Measurements from ENCODE around the gene ROR2. TPM values are rescaled to one million over a fixed set of nuclear protein-coding genes. Genes with fewer than 3 reads are reported as not detected.

ROR2 gene
- total and polyA plus RNA-seq, 3 experiments from 2014 or later: 2.0 TPM; not detected in 2

DNA sequence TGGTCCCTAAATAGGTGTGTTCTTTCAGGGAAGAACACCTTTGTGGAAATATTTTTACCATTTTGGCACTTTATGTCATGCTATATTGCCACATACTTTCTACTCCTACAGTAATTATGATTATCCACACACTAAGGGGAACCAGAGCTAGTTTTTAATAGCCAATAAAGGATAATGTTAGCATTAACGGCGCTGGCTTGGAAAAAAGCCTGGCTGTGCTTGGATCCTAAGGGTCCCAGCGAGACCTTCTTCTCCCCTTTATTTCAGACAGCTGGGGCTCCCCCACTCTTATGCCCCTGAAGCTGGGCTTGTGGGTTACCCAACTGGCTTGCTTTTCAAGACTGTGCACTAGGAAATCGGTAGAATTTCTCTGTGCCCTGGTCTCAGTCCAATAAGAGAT, 367.8 kb downstream of the ROR2 start:
- no peaks in the 10 kb centered on the region for H3K36me3 Mint-ChIP-seq
- H3K4me3 Mint-ChIP-seq: no peak overlapping the region
- CTCF ChIA-PET: no interaction called here
- H3K27me3 ChIP-seq (ENCODE audit: insufficient read depth, low read length, poor library complexity, severe bottlenecking): no peaks in the 10 kb centered on the region
- DNase-seq: no peak
- no peak overlapping the region for H3K4me3 ChIP-seq (ENCODE audit: low read length)
- H3K27me3 Mint-ChIP-seq: peaks cover 2 to 8% of the 10 kb centered on the region in 2 donors
- no peak overlapping the region for H3K27ac Mint-ChIP-seq
- POLR2A ChIA-PET: no interaction called here
- H3K27ac ChIP-seq (ENCODE audit: low read depth, low read length): no peak overlapping the region
- H3K9me3 Mint-ChIP-seq: no peaks in the 10 kb centered on the region
- H3K9me3 ChIP-seq (ENCODE audit: low read length): no peaks in the 10 kb centered on the region
- no peaks in the 10 kb centered on the region for H3K36me3 ChIP-seq (ENCODE audit: insufficient read depth, low read length)
- H3K4me1 ChIP-seq (ENCODE audit: insufficient read depth, low read length): no peaks in the 10 kb centered on the region
- peaks cover 0 to 7% (median 6%) of the 10 kb centered on the region in 3 donors for H3K4me1 Mint-ChIP-seq

- no peaks in the 10 kb centered on the region for H3K9me3 ChIP-seq (ENCODE audit: low read length)
- ChIA-PET POLR2A (no interaction called here), CTCF (no interaction called here)
- no peaks in the 10 kb centered on the region for H3K9me3 Mint-ChIP-seq
- no peak overlapping the region for H3K27ac Mint-ChIP-seq
- H3K27me3 ChIP-seq (ENCODE audit: insufficient read depth, low read length, poor library complexity, severe bottlenecking): no peaks in the 10 kb centered on the region
- no peaks in the 10 kb centered on the region for H3K27me3 Mint-ChIP-seq
- no peak overlapping the region for H3K4me3 Mint-ChIP-seq
- H3K36me3 ChIP-seq (ENCODE audit: insufficient read depth, low read length): no peaks in the 10 kb centered on the region
- no peak overlapping the region for H3K4me3 ChIP-seq (ENCODE audit: low read length)
- H3K27ac ChIP-seq (ENCODE audit: low read depth, low read length): no peak overlapping the region
- peaks cover 0 to 7% (median 6%) of the 10 kb centered on the region in 3 donors for H3K4me1 Mint-ChIP-seq
- no peaks in the 10 kb centered on the region for H3K36me3 Mint-ChIP-seq
- H3K4me1 ChIP-seq (ENCODE audit: insufficient read depth, low read length): no peaks in the 10 kb centered on the region
- DNase-seq: no peak
Measured at GRCh38 chr9:91580136-91580535, 369.9 kb downstream of the ROR2 start.

DNA sequence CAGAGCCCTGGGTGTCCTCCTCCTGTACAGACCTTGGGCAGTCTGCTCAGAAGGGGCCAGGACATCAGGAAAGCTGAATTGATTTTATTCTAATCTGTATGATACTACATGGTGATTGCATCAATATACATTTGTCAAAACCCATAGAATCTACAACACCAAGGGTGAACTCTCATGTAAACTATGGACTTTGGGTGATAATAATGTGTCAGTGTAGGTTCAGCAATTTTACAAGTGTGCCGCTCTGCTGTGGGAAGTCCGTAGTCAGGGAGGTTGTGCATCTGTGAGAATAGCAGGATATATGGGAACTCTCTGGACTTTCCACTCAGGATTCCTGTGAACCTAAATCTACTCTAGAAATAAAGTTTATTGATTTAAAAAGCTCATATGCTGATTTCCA, 371.1 kb downstream of the ROR2 start:
- CTCF ChIA-PET: no interaction called here
- Mint-ChIP-seq H3K27ac (no peak overlapping the region), H3K4me3 (no peak overlapping the region)

GRCh38 chr9:91577633-91578061, 372.4 kb downstream of the ROR2 start:
- CTCF ChIA-PET: no interaction called here
- Histone ChIP-seq H3K4me3 (ENCODE audit: low read length) (no peak overlapping the region), H3K27ac (ENCODE audit: low read depth, low read length) (no peak overlapping the region), H3K36me3 (ENCODE audit: insufficient read depth, low read length) (no peaks in the 10 kb centered on the region), H3K27me3 (ENCODE audit: insufficient read depth, low read length, poor library complexity, severe bottlenecking) (no peaks in the 10 kb centered on the region), H3K9me3 (ENCODE audit: low read length) (no peaks in the 10 kb centered on the region), H3K4me1 (ENCODE audit: insufficient read depth, low read length) (no peaks in the 10 kb centered on the region)
- Mint-ChIP-seq H3K27ac (no peak overlapping the region), H3K36me3 (no peaks in the 10 kb centered on the region), H3K27me3 (peaks cover 3% of the 10 kb centered on the region in 2 donors), H3K9me3 (peaks cover 0 to 2% (median 0%) of the 10 kb centered on the region in 5 donors), H3K4me1 (peaks cover 0 to 7% (median 6%) of the 10 kb centered on the region in 3 donors), H3K4me3 (no peak overlapping the region)
- POLR2A ChIA-PET: no interaction called here
- no peak for DNase-seq

More for the DNA sequence above, 371.1 kb downstream of the ROR2 start:
- no peaks in the 10 kb centered on the region for H3K36me3 Mint-ChIP-seq
- POLR2A ChIA-PET: no interaction called here
- H3K27me3 Mint-ChIP-seq: no peaks in the 10 kb centered on the region
- Histone ChIP-seq H3K4me1 (ENCODE audit: insufficient read depth, low read length) (no peaks in the 10 kb centered on the region), H3K27ac (ENCODE audit: low read depth, low read length) (no peak overlapping the region), H3K27me3 (ENCODE audit: insufficient read depth, low read length, poor library complexity, severe bottlenecking) (no peaks in the 10 kb centered on the region), H3K36me3 (ENCODE audit: insufficient read depth, low read length) (no peaks in the 10 kb centered on the region), H3K9me3 (ENCODE audit: low read length) (no peaks in the 10 kb centered on the region), H3K4me3 (ENCODE audit: low read length) (no peak overlapping the region)
- no peak for DNase-seq
- H3K9me3 Mint-ChIP-seq: no peaks in the 10 kb centered on the region
- H3K4me1 Mint-ChIP-seq: peaks cover 0 to 7% (median 6%) of the 10 kb centered on the region in 3 donors

DNA sequence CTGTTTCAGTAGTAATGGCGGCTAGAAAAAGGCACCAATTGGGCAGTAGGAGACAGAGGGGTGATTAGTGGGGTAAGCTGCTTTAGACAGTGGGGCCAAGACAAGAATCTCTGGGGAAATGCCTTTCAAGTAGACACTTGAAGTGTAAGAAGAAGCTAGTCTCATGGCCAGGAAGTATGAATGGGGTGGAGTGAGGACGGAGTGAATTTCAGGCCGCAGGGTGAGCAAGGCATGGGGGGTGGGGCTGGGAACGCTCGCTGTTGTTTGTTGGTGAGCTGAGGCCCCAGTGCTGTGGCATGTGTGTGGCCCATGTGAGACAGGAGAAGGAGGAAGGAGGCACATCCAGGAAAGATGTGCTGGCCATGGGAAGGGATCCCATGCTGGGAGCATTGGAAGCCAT, 377.2 kb downstream of the ROR2 start:
- no peak for DNase-seq
- Mint-ChIP-seq H3K27me3 (peaks cover 14 to 18% of the 10 kb centered on the region in 2 donors), H3K9me3 (peaks cover 0 to 4% (median 0%) of the 10 kb centered on the region in 5 donors), H3K4me3 (no peak overlapping the region), H3K27ac (no peak overlapping the region), H3K4me1 (no peaks in the 10 kb centered on the region), H3K36me3 (no peaks in the 10 kb centered on the region)
- ChIA-PET CTCF (no interaction called here), POLR2A (no interaction called here)
- no peaks in the 10 kb centered on the region for H3K9me3 ChIP-seq (ENCODE audit: low read length)
- H3K27me3 ChIP-seq (ENCODE audit: insufficient read depth, low read length, poor library complexity, severe bottlenecking): no peaks in the 10 kb centered on the region
- H3K4me3 ChIP-seq (ENCODE audit: low read length): no peak overlapping the region
- H3K4me1 ChIP-seq (ENCODE audit: insufficient read depth, low read length): no peaks in the 10 kb centered on the region
- H3K36me3 ChIP-seq (ENCODE audit: insufficient read depth, low read length): no peaks in the 10 kb centered on the region
- H3K27ac ChIP-seq (ENCODE audit: low read depth, low read length): no peak overlapping the region

GRCh38 chr9:91572044-91572443, 378.0 kb downstream of the ROR2 start:
- Mint-ChIP-seq H3K4me3 (no peak overlapping the region), H3K27me3 (peaks cover 14 to 18% of the 10 kb centered on the region in 2 donors), H3K27ac (no peak overlapping the region), H3K4me1 (no peaks in the 10 kb centered on the region), H3K36me3 (no peaks in the 10 kb centered on the region), H3K9me3 (peaks cover 0 to 4% (median 0%) of the 10 kb centered on the region in 5 donors)
- H3K4me3 ChIP-seq (ENCODE audit: low read length): no peak overlapping the region
- H3K36me3 ChIP-seq (ENCODE audit: insufficient read depth, low read length): no peaks in the 10 kb centered on the region
- ChIA-PET CTCF (no interaction called here), POLR2A (no interaction called here)
- DNase-seq: no peak
- no peaks in the 10 kb centered on the region for H3K9me3 ChIP-seq (ENCODE audit: low read length)
- no peak overlapping the region for H3K27ac ChIP-seq (ENCODE audit: low read depth, low read length)
- no peaks in the 10 kb centered on the region for H3K4me1 ChIP-seq (ENCODE audit: insufficient read depth, low read length)
- no peaks in the 10 kb centered on the region for H3K27me3 ChIP-seq (ENCODE audit: insufficient read depth, low read length, poor library complexity, severe bottlenecking)

- H3K27ac Mint-ChIP-seq: no peak overlapping the region
- Histone ChIP-seq H3K9me3 (ENCODE audit: low read length) (no peaks in the 10 kb centered on the region), H3K4me1 (ENCODE audit: insufficient read depth, low read length) (no peaks in the 10 kb centered on the region), H3K27me3 (ENCODE audit: insufficient read depth, low read length, poor library complexity, severe bottlenecking) (no peaks in the 10 kb centered on the region), H3K36me3 (ENCODE audit: insufficient read depth, low read length) (no peaks in the 10 kb centered on the region), H3K27ac (ENCODE audit: low read depth, low read length) (no peak overlapping the region), H3K4me3 (ENCODE audit: low read length) (no peak overlapping the region)
- peaks cover 14 to 18% of the 10 kb centered on the region in 2 donors for H3K27me3 Mint-ChIP-seq
- H3K9me3 Mint-ChIP-seq: peaks cover 0 to 4% (median 0%) of the 10 kb centered on the region in 5 donors
- POLR2A ChIA-PET: no interaction called here
- H3K36me3 Mint-ChIP-seq: no peaks in the 10 kb centered on the region
- DNase-seq: no peak
- H3K4me3 Mint-ChIP-seq: no peak overlapping the region
- no peaks in the 10 kb centered on the region for H3K4me1 Mint-ChIP-seq
- CTCF ChIA-PET: interaction anchor here (0.9 kb wide), 1 partner anchor 655 kb away, joined by 3 read pairs; no protein-coding TSS in a partner anchor
Measured at GRCh38 chr9:91571036-91571435, 379.0 kb downstream of the ROR2 start.

DNA sequence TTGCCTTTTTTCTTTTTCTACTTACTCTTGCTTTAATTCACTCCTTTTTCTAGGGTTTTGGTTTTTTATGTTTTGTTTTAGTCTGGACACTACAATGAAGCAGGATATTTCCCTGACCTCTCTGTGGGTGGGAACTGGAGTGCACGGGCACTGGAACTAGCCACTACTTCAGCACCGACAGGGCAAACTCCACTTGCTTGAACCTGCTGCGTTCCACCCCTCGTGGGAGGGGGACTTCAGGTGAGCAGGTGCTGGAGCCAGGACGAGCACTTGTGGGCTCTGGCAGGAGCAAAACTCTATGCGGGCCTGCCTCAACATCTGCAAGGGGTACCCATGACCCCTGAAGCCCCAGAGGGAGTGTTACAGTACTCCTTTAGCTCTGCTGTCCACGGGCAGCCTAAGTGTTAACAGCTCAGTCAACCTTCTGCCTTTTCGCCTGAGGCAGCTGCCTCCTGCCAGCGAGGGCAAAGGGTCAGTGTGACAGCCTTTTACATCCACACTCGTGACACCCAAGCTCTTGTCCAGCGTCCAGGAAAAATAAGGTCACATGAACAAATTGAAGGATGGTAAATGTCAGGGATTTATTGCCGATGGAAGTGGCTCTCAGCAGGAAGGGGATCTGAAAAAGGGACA, 382.3 kb downstream of the ROR2 start:
- Mint-ChIP-seq H3K4me3 (no peak overlapping the region), H3K27ac (peak overlapping the region in 1 of 8 donors; percentile 22), H3K4me1 (no peaks in the 10 kb centered on the region), H3K27me3 (peaks cover 18 to 24% of the 10 kb centered on the region in 2 donors), H3K36me3 (no peaks in the 10 kb centered on the region), H3K9me3 (peaks cover 0 to 3% (median 0%) of the 10 kb centered on the region in 5 donors)
- Histone ChIP-seq H3K9me3 (ENCODE audit: low read length) (no peaks in the 10 kb centered on the region), H3K4me1 (ENCODE audit: insufficient read depth, low read length) (no peaks in the 10 kb centered on the region), H3K27me3 (ENCODE audit: insufficient read depth, low read length, poor library complexity, severe bottlenecking) (no peaks in the 10 kb centered on the region), H3K36me3 (ENCODE audit: insufficient read depth, low read length) (no peaks in the 10 kb centered on the region), H3K4me3 (ENCODE audit: low read length) (no peak overlapping the region), H3K27ac (ENCODE audit: low read depth, low read length) (no peak overlapping the region)
- no peak for DNase-seq
- ChIA-PET POLR2A (no interaction called here), CTCF (no interaction called here)

All from CD8-positive, alpha-beta memory T cell (primary cell).